K562 (cell line): ENCODE measurements around the gene FES. TPM values are rescaled to one million over a fixed set of nuclear protein-coding genes. Genes with fewer than 3 reads are reported as not detected.
A peak's percentile ranks its signal among the peaks of the same experiment; 100 is the strongest.

Source experiments
- BRD4 ChIP-seq: fragments of 200-600 bp; sonication (generic); IDR thresholded peaks from 2 replicates; pipeline ENCODE4 v1.6.1; 2017; ENCODE audit warnings: inconsistent platforms
- BRD9 ChIP-seq: fragments of 450-650 bp; IDR thresholded peaks from 2 replicates; pipeline ENCODE4 v1.6.1; 2018; ENCODE audit warnings: low read depth; ENCODE audit not compliant: partially characterized antibody
- FOXJ3 ChIP-seq: sonication (generic); formaldehyde crosslinking; IDR thresholded peaks from 2 replicates; pipeline ENCODE4 v1.4.0; 2020; ENCODE audit warnings: mild to moderate bottlenecking, missing genetic modification reagents
- GTF2E2 ChIP-seq: fragments of 200-800 bp; sonication (Bioruptor generic); IDR thresholded peaks from 2 replicates; pipeline ENCODE4 v1.6.1; 2016; ENCODE audit warnings: missing genetic modification characterization, missing compliant biosample characterization
- HIVEP1 ChIP-seq: fragments of 250-450 bp; sonication (Bioruptor Pico); IDR thresholded peaks from 2 replicates; pipeline ENCODE4 v1.4.0; 2020; ENCODE audit warnings: mild to moderate bottlenecking
- L3MBTL2 ChIP-seq: fragments of 450-650 bp; IDR thresholded peaks from 2 replicates; pipeline ENCODE4 v1.6.1; 2016; ENCODE audit warnings: mild to moderate bottlenecking, moderate library complexity
- ZFP1 ChIP-seq: fragments of 450-650 bp; formaldehyde crosslinking; IDR thresholded peaks from 2 replicates; pipeline ENCODE4 v1.4.0; 2020; ENCODE audit warnings: mild to moderate bottlenecking, mixed read lengths
- ZFX ChIP-seq: sonication (generic); formaldehyde crosslinking; IDR thresholded peaks from 2 replicates; pipeline ENCODE4 v1.8.0; 2022; ENCODE audit warnings: mild to moderate bottlenecking, missing genetic modification reagents, moderate library complexity
- ZNF12 ChIP-seq: sonication (generic); formaldehyde crosslinking; IDR thresholded peaks from 2 replicates; pipeline ENCODE4 v1.4.0; 2020; ENCODE audit warnings: mild to moderate bottlenecking, missing genetic modification reagents
- ZNF354B ChIP-seq: fragments of 250-450 bp; sonication (Bioruptor Pico); IDR thresholded peaks from 2 replicates; pipeline ENCODE4 v1.4.0; 2020
- polyA plus RNA-seq, 8 experiments: library from polyadenylated mRNA; depleted of rRNA in 4 of 8; stranded (reverse) in 5 of 8; unstranded in 3 of 8; fragments of >200 nt; fragmentation: Nextera tagmentation in 2 of 8; fragmentation: Illumina TruSeq in 1 of 8; extraction: Ambion mirVana in 2 of 8; extraction: Trizol in 1 of 8; gene quantifications; 2 replicates each; pipeline versions ENCODE4 v1.2.1 to v1.2.3, GENCODE V29; 2011 to 2014; ENCODE audit warnings: inconsistent platforms in 1 of 8, missing spikeins in 1 of 8
- total RNA-seq, 7 experiments: library from RNA; depleted of rRNA in 6 of 7; stranded (reverse); fragments of >200 nt in 6 of 7; fragmentation: Illumina TruSeq in 2 of 7; extraction: Trizol in 2 of 7; gene quantifications; 2 replicates each; pipeline versions ENCODE4 v1.2.1 to v1.2.3, GENCODE V29; 2011 to 2021; ENCODE audit warnings: low replicate concordance in 1 of 7
- TF ChIP-seq, protein P1 (sequence below), 2 experiments: fragments of 450-650 bp; IDR thresholded peaks; 2 replicates each; pipeline ENCODE4 v1.6.1; 2016; ENCODE audit warnings: mild to moderate bottlenecking in 2 of 2, borderline replicate concordance in 1 of 2, low read depth in 1 of 2, moderate library complexity in 1 of 2
- TF ChIP-seq, protein P2 (sequence below): fragments of 450-650 bp; IDR thresholded peaks from 2 replicates; pipeline ENCODE4 v1.6.1; 2016; ENCODE audit warnings: borderline replicate concordance
- TF ChIP-seq, protein P3 (sequence below): fragments of 450-650 bp; IDR thresholded peaks from 2 replicates; pipeline ENCODE4 v1.6.1; 2016; ENCODE audit warnings: antibody characterized with exemption

The FES gene
- total and polyA plus RNA-seq, 9 of the 15 experiments (the other 6 are each of a cell fraction or from before 2014, with no cell fraction given) = 0.38 to 2.6 (median 0.82) TPM

DNA sequence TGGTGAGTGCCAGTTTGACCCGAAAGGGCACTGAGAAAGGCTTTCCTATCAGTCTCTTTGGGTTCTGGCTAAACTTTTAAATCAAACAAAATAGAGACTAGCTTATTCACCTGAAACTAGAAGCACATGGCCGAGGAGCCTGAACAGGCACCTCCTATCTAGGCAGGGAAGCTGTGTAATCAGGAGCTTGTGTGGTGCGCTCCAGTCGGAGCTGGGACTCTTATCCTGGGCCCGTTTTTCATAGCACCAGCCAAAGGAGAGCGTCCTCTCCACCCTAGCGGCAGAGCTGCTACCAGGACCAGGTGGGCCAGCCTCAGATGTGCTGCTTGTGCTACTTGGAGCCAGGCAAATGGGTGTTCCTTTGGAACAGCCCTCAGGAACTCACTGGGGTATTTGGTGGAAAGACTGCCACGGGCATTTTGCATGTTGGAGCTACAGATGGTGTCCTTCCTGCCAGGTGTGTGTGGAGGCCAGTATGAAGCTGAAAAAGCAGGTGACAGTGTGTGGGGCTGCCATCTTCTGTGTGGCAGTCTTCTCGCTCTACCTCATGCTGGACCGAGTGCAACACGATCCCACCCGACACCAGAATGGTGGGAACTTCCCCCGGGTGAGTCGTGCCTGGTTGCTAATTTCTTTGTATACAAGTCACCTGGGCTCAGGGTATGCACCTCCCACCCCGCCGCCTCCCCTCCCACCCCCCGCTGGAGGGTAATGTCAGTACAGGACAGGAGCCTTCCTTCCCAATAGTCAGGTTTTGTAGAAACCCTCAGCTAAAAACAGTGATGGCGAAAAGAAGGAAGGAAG, 19.6 kb downstream of the FES start (continued):
- TF ChIP-seq, protein P1, sequence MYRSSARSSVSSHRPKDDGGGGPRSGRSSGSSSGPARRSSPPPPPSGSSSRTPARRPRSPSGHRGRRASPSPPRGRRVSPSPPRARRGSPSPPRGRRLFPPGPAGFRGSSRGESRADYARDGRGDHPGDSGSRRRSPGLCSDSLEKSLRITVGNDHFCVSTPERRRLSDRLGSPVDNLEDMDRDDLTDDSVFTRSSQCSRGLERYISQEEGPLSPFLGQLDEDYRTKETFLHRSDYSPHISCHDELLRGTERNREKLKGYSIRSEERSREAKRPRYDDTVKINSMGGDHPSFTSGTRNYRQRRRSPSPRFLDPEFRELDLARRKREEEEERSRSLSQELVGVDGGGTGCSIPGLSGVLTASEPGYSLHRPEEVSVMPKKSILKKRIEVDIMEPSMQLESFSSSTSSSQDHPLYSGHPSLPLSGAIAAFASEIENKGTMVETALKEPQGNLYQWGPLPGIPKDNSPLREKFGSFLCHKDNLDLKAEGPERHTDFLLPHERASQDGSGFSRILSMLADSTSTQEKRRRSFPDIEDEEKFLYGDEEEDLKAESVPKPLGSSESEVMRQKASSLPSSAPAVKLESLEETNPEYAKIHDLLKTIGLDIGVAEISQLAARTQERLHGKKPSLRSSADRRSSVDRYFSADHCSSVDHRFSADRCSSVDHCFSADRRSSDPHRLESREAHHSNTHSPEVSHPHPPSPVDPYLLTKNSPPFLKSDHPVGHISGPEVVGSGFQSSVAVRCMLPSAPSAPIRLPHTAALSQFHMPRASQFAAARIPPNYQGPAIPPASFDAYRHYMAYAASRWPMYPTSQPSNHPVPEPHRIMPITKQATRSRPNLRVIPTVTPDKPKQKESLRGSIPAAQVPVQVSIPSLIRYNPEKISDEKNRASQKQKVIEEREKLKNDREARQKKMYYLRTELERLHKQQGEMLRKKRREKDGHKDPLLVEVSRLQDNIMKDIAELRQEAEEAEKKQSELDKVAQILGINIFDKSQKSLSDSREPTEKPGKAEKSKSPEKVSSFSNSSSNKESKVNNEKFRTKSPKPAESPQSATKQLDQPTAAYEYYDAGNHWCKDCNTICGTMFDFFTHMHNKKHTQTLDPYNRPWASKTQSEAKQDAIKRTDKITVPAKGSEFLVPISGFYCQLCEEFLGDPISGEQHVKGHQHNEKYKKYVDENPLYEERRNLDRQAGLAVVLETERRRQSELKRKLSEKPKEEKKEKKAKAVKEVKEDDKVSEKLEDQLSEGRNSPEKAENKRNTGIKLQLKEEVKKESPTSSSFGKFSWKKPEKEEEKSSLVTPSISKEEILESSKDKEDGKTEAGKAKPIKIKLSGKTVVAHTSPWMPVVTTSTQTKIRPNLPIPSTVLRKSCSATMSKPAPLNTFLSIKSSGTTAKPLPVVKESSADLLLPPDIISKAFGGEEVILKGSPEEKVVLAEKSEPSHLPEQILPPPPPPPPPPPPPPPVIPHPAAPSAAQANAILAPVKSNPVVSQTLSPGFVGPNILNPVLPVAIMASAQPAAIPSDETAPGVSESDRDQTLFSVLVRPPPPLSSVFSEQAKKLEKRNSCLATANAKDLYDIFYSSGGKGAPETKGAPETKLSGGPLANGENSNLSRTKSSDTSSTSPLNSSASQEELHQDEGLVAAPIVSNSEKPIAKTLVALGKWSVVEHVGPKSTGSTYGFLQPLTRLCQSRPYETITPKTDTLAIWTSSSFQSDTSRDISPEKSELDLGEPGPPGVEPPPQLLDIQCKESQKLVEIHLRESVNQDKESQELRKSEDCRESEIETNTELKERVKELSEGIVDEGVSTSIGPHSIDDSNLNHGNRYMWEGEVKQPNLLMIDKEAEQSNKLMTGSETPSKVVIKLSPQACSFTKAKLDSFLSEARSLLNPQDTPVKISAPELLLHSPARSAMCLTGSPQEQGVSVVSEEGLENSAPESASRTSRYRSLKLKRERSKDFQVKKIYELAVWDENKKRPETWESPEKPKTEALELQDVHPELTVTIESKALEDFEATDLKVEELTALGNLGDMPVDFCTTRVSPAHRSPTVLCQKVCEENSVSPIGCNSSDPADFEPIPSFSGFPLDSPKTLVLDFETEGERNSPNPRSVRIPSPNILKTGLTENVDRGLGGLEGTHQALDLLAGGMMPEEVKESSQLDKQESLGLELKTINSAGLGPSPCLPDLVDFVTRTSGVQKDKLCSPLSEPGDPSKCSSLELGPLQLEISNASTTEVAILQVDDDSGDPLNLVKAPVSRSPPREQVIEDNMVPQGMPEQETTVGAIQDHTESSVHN (IDR thresholded peaks at IDR 0.05; ENCODE audit: borderline replicate concordance in 1 of 2, low read depth in 1 of 2) = no peak
- no peak for TF ChIP-seq BRD4
- TF ChIP-seq ZFX (CRISPR knock-in tag) = no peak
- TF ChIP-seq L3MBTL2 = peak; percentile 38; the same call in 1 of the 2 replicates
- 0 out of 2 replicates have a peak, but pooled peaks have one; percentile 38 for TF ChIP-seq ZNF12 (CRISPR knock-in tag)
- TF ChIP-seq GTF2E2 = no peak
- TF ChIP-seq HIVEP1 = no peak
- TF ChIP-seq, protein P2, sequence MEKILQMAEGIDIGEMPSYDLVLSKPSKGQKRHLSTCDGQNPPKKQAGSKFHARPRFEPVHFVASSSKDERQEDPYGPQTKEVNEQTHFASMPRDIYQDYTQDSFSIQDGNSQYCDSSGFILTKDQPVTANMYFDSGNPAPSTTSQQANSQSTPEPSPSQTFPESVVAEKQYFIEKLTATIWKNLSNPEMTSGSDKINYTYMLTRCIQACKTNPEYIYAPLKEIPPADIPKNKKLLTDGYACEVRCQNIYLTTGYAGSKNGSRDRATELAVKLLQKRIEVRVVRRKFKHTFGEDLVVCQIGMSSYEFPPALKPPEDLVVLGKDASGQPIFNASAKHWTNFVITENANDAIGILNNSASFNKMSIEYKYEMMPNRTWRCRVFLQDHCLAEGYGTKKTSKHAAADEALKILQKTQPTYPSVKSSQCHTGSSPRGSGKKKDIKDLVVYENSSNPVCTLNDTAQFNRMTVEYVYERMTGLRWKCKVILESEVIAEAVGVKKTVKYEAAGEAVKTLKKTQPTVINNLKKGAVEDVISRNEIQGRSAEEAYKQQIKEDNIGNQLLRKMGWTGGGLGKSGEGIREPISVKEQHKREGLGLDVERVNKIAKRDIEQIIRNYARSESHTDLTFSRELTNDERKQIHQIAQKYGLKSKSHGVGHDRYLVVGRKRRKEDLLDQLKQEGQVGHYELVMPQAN = 0 out of 2 replicates have a peak, but pooled peaks have one; percentile 10
- TF ChIP-seq ZNF354B (CRISPR knock-in tag) = no peak
- TF ChIP-seq BRD9 = no peak
- TF ChIP-seq, protein P3, sequence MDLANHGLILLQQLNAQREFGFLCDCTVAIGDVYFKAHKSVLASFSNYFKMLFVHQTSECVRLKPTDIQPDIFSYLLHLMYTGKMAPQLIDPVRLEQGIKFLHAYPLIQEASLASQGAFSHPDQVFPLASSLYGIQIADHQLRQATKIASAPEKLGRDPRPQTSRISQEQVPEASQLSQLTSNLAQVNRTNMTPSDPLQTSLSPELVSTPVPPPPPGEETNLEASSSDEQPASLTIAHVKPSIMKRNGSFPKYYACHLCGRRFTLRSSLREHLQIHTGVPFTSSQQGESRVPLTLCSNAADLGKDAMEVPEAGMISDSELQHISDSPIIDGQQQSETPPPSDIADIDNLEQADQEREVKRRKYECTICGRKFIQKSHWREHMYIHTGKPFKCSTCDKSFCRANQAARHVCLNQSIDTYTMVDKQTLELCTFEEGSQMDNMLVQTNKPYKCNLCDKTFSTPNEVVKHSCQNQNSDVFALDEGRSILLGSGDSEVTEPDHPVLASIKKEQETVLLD = peak; percentile 51; the same call in 1 of the 2 replicates
- peak; percentile 14; the same call in 1 of the 2 replicates for TF ChIP-seq ZFP1 (CRISPR knock-in tag)
- TF ChIP-seq FOXJ3 = no peak
